Activated naive CD8-positive, alpha-beta T cell (primary cell): ENCODE data around the gene TLR9.
"Not testable (repeated sequence)": the region's sequence is repeated elsewhere in the genome, so short reads cannot be mapped to it uniquely, and the experiment has no call there.

ENCODE experiments used
- H3K27ac Mint-ChIP-seq: one replicate; pipeline ENCODE4 v1.8.0; 2021; ENCODE audit warnings: mixed read lengths
- H3K27me3 Mint-ChIP-seq: one replicate; pipeline ENCODE4 v1.8.0; 2021; ENCODE audit warnings: mixed read lengths
- H3K36me3 Mint-ChIP-seq: one replicate; pipeline ENCODE4 v1.8.0; 2021; ENCODE audit warnings: mixed read lengths
- H3K4me1 Mint-ChIP-seq: one replicate; pipeline ENCODE4 v1.8.0; 2021; ENCODE audit warnings: low read depth, mixed read lengths
- H3K4me3 Mint-ChIP-seq: one replicate; pipeline ENCODE4 v1.8.0; 2021; ENCODE audit warnings: mild to moderate bottlenecking, mixed read lengths
- H3K9me3 Mint-ChIP-seq: one replicate; pipeline ENCODE4 v1.8.0; 2021; ENCODE audit warnings: low read depth, mixed read lengths

The TLR9 gene, protein sequence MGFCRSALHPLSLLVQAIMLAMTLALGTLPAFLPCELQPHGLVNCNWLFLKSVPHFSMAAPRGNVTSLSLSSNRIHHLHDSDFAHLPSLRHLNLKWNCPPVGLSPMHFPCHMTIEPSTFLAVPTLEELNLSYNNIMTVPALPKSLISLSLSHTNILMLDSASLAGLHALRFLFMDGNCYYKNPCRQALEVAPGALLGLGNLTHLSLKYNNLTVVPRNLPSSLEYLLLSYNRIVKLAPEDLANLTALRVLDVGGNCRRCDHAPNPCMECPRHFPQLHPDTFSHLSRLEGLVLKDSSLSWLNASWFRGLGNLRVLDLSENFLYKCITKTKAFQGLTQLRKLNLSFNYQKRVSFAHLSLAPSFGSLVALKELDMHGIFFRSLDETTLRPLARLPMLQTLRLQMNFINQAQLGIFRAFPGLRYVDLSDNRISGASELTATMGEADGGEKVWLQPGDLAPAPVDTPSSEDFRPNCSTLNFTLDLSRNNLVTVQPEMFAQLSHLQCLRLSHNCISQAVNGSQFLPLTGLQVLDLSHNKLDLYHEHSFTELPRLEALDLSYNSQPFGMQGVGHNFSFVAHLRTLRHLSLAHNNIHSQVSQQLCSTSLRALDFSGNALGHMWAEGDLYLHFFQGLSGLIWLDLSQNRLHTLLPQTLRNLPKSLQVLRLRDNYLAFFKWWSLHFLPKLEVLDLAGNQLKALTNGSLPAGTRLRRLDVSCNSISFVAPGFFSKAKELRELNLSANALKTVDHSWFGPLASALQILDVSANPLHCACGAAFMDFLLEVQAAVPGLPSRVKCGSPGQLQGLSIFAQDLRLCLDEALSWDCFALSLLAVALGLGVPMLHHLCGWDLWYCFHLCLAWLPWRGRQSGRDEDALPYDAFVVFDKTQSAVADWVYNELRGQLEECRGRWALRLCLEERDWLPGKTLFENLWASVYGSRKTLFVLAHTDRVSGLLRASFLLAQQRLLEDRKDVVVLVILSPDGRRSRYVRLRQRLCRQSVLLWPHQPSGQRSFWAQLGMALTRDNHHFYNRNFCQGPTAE

GRCh38 chr3:52225452-52226228, at the start of gene TLR9:
TLR9 (minus strand) TSS chr3:52225645; CDS start chr3:52225529, 116 bp downstream.
- Mint-ChIP-seq H3K27ac (peak within 1 kb of the TSS; percentile 91), H3K36me3 (no peaks in the 10 kb centered on the region), H3K27me3 (no peaks in the 10 kb centered on the region), H3K9me3 (no peaks in the 10 kb centered on the region), H3K4me3 (peak within 1 kb of the TSS; percentile 57), H3K4me1 (peaks cover 61% of the 10 kb centered on the region)

GRCh38 chr3:52274781-52275180, 49.3 kb upstream of the TLR9 start:
- not testable (repeated sequence) for H3K27me3 Mint-ChIP-seq

DNA sequence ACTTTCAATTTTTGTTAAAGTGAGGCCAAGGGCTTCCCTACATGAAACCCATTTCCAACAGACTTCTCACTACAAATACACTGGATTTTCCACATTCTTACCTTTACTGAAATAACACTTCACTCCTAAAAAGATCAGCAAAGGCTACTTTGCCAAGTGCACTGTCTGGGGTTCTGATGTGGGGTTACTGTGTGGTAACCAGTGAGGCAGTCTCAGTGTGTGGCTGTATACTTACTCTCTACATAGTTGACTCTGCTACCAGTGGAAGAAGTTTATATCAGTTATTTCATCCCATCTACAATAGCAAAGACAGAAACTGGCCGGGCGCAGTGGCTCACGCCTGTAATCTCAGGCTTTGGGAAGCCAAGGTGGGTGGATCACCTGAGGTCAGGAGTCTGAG, 47.4 kb upstream of the TLR9 start:
- peak overlapping the region; percentile 100 for H3K27ac Mint-ChIP-seq
- H3K9me3 Mint-ChIP-seq, result no peaks in the 10 kb centered on the region
- no peaks in the 10 kb centered on the region for H3K27me3 Mint-ChIP-seq
- H3K36me3 Mint-ChIP-seq, result peaks cover 24% of the 10 kb centered on the region
- peaks cover 80% of the 10 kb centered on the region for H3K4me1 Mint-ChIP-seq
- peak overlapping the region; percentile 99 for H3K4me3 Mint-ChIP-seq

More at GRCh38 chr3:52274781-52275180, 49.3 kb upstream of the TLR9 start:
- H3K9me3 Mint-ChIP-seq, result not testable (repeated sequence)
- Mint-ChIP-seq H3K4me1 (peaks cover 70% of the 10 kb centered on the region), H3K36me3 (peaks cover 18% of the 10 kb centered on the region), H3K27ac (peak overlapping the region; percentile 100), H3K4me3 (peak overlapping the region; percentile 99)

DNA sequence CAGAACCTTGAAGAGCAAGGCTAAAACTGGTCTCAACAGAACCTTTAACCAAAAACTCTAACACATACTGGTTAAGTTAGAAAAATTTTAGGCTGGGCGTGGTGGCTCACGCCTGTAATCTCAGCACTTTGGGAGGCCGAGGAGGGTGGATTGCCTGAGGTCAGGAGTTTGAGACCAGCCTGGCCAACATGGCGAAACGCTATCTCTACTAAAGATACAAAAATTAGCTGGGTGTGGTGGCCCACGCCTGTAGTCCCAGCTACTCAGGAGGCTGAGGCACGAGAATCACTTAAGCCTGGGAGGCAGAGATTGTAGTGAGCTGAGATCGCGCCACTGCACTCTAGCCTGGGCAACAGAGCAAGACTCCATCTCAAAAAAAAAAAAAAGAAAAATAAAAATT, 46.7 kb upstream of the TLR9 start:
- Mint-ChIP-seq H3K27ac (peak overlapping the region; percentile 96), H3K4me1 (peaks cover 86% of the 10 kb centered on the region), H3K36me3 (peaks cover 26% of the 10 kb centered on the region)

DNA sequence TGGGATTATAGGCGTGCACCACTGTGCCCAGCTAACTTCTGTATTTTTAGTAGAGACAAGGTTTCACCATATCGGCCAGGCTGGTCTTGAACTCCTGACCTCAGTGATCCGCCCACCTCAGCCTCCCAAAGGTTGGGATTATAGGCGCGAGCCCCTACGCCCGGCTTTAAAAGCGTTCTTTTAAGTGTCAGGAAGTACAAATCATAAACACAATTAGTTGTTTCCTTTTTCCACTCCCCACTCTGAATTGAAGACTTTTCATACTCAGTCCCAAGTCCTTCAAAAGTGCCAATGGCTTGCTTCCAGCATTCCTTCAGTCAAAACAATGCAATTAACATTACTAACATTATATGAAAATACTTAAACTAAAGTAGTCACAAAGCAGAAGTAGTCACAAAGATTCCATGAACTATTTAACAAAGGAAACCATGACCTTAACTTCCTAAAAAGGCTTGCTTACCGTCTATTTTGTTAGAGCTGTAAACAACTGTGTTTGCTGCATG, 44.9 kb upstream of the TLR9 start:
- no peaks in the 10 kb centered on the region for H3K9me3 Mint-ChIP-seq
- H3K4me3 Mint-ChIP-seq, result peak overlapping the region; percentile 99
- H3K27me3 Mint-ChIP-seq, result no peaks in the 10 kb centered on the region
- peak overlapping the region; percentile 96 for H3K27ac Mint-ChIP-seq
- peaks cover 25% of the 10 kb centered on the region for H3K36me3 Mint-ChIP-seq
- H3K4me1 Mint-ChIP-seq, result peaks cover 87% of the 10 kb centered on the region

More for the DNA sequence above, 46.7 kb upstream of the TLR9 start:
- not testable (repeated sequence) for H3K9me3 Mint-ChIP-seq, H3K27me3 Mint-ChIP-seq
- H3K4me3 Mint-ChIP-seq, result peak overlapping the region; percentile 99

DNA sequence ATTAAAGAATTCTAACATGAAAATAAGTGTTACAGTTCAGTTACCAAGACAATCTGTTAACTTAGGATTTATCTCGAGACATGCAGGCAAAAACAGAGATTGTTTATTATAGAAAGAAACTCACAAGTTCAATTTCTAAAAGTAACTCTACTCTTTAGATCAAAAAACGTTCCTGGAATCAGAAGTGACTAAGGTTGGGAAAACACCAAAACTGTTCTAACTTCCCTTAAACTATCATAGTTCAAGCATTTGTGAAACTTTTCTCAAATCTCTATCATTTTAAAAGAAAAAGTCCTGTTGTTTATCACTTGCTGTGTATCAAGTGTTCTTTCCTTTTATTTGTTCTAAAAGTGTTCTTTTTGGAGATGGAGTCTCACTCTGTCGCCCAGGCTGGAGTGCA, 44.3 kb upstream of the TLR9 start:
- Mint-ChIP-seq H3K4me1 (peaks cover 86% of the 10 kb centered on the region), H3K27me3 (no peaks in the 10 kb centered on the region), H3K27ac (peak overlapping the region; percentile 96), H3K9me3 (no peaks in the 10 kb centered on the region), H3K36me3 (peaks cover 25% of the 10 kb centered on the region), H3K4me3 (peak overlapping the region; percentile 99)

- Mint-ChIP-seq H3K36me3 (peaks cover 36% of the 10 kb centered on the region), H3K27ac (peak overlapping the region; percentile 97), H3K4me3 (peak overlapping the region; percentile 99), H3K27me3 (no peaks in the 10 kb centered on the region), H3K4me1 (peaks cover 86% of the 10 kb centered on the region), H3K9me3 (no peaks in the 10 kb centered on the region)
Observed at GRCh38 chr3:52268036-52268435, 42.6 kb upstream of the TLR9 start.

GRCh38 chr3:52265387-52265786, 39.9 kb upstream of the TLR9 start:
- H3K4me3 Mint-ChIP-seq, result no peak overlapping the region
- peaks cover 39% of the 10 kb centered on the region for H3K36me3 Mint-ChIP-seq
- H3K4me1 Mint-ChIP-seq, result peaks cover 86% of the 10 kb centered on the region
- no peaks in the 10 kb centered on the region for H3K27me3 Mint-ChIP-seq
- no peaks in the 10 kb centered on the region for H3K9me3 Mint-ChIP-seq
- H3K27ac Mint-ChIP-seq, result no peak overlapping the region

DNA sequence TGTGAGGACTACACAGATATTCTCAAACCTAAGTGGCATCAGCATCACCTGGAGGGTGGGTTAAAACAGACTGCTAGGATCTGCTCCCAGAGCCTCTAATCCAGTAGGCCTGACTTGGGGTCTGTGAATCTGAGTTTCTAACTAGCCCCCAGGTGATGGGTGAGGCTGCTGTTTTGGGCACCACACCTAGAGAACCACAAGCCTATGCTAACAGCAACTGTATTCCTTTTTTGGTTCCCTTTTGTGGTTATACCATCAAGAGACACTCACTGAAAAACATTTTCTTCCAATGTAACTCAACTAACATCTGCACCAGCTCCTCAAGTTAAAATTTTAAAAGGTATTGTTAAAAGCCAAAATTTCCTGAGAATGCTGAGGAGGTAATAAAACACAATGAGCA, 37.0 kb upstream of the TLR9 start:
- peaks cover 81% of the 10 kb centered on the region for H3K4me1 Mint-ChIP-seq
- peaks cover 37% of the 10 kb centered on the region for H3K36me3 Mint-ChIP-seq
- H3K4me3 Mint-ChIP-seq, result peak overlapping the region; percentile 49

DNA sequence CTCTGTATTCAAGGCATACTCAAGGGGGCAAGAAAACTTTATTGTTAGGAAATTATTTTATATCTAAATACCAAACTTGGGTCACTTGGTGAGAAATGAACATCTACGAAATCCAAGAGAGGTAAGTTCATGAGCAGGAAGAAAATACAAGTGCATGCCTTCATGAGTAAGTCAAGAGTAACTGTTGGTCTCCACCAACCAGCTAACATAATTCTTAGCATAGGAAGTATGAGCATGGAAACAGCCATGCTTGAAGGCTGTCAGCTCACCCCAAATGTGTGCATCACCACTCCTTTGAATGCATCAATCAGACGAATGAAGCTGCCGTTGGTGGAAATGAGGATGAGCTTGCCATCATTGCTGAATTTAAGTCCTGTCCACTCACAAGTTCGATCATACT, 34.0 kb upstream of the TLR9 start:
- Mint-ChIP-seq H3K27me3 (no peaks in the 10 kb centered on the region), H3K9me3 (no peaks in the 10 kb centered on the region), H3K4me3 (no peak overlapping the region), H3K36me3 (peaks cover 35% of the 10 kb centered on the region), H3K27ac (peak overlapping the region; percentile 82), H3K4me1 (peaks cover 91% of the 10 kb centered on the region)

More for the DNA sequence above, 37.0 kb upstream of the TLR9 start:
- Mint-ChIP-seq H3K27ac (peak overlapping the region; percentile 90), H3K9me3 (no peaks in the 10 kb centered on the region), H3K27me3 (no peaks in the 10 kb centered on the region)

DNA sequence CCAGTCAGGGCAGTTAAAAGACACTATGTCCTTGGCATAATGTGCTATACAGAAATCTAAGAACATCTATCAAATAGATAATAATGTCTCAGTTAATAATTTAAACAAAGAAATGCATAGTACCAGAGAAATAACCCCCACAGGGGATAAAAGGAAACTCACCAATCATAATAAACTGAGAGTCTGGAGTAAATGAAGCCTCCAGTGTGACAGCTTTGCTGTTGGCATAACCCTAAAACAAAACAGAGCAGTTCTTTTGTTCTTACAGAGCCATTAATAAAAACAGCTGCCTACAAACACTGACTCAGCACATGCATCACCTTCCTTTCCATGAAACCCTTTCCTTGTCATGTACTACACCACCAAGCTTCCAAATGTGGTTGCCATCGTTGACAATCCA, 33.6 kb upstream of the TLR9 start:
- H3K4me3 Mint-ChIP-seq, result no peak overlapping the region
- H3K9me3 Mint-ChIP-seq, result no peaks in the 10 kb centered on the region
- H3K27ac Mint-ChIP-seq, result peak overlapping the region; percentile 82
- peaks cover 32% of the 10 kb centered on the region for H3K36me3 Mint-ChIP-seq
- H3K4me1 Mint-ChIP-seq, result peaks cover 91% of the 10 kb centered on the region
- H3K27me3 Mint-ChIP-seq, result no peaks in the 10 kb centered on the region

DNA sequence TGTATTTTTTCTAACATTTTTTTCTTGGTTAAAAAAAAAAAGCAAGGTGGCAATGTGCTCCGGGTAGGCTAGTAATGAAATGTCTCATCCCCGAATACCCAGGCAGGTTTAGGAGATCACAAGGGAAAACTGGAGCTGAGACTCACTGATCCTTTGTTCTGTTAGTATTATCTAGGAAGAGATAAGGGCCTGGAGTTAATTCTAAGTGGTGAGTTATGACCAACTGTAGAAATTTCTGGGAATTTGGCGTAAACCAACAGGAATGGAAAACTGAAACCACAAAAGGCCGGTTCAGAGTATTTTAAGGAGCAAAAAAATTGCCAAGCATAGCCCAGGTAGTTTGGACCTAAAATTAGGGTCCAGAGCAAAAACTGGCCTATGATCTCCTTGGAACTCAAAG, 32.5 kb upstream of the TLR9 start:
- no peaks in the 10 kb centered on the region for H3K9me3 Mint-ChIP-seq
- no peak overlapping the region for H3K4me3 Mint-ChIP-seq
- peaks cover 28% of the 10 kb centered on the region for H3K36me3 Mint-ChIP-seq
- no peaks in the 10 kb centered on the region for H3K27me3 Mint-ChIP-seq
- peaks cover 92% of the 10 kb centered on the region for H3K4me1 Mint-ChIP-seq
- H3K27ac Mint-ChIP-seq, result peak overlapping the region; percentile 82

DNA sequence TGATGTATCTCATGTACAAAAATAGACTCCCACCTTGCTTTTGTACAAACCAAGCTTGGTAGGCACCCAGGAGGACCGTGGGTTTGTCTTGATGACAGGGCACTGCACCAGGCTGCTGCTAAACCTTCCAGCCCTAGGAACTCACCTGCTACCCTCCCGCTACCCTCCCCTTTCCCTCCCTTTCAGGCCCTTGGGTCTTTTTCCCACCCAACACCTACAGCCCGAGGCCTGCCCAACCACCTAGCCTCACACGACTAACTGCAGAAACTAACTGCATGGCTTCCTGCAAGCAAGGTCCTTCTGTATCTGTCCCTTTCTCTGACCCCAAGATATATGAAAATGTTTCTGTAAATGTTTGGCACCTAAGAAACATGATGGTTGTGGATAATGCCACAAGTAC, 31.2 kb upstream of the TLR9 start:
- H3K4me1 Mint-ChIP-seq, result peaks cover 90% of the 10 kb centered on the region
- H3K27me3 Mint-ChIP-seq, result no peaks in the 10 kb centered on the region
- H3K9me3 Mint-ChIP-seq, result no peaks in the 10 kb centered on the region
- H3K36me3 Mint-ChIP-seq, result peaks cover 25% of the 10 kb centered on the region
- peak overlapping the region; percentile 82 for H3K27ac Mint-ChIP-seq
- no peak overlapping the region for H3K4me3 Mint-ChIP-seq

GRCh38 chr3:52256159-52256558, 30.7 kb upstream of the TLR9 start:
- H3K36me3 Mint-ChIP-seq, result peaks cover 23% of the 10 kb centered on the region
- no peak overlapping the region for H3K4me3 Mint-ChIP-seq
- H3K27ac Mint-ChIP-seq, result peak overlapping the region; percentile 82
- peaks cover 86% of the 10 kb centered on the region for H3K4me1 Mint-ChIP-seq
- no peaks in the 10 kb centered on the region for H3K9me3 Mint-ChIP-seq
- no peaks in the 10 kb centered on the region for H3K27me3 Mint-ChIP-seq
